DND-41 (cell line): ENCODE measurements around the gene RIMOC1.

Experiments used
- ATAC-seq: fragments of 200-7000 bp; cut with Tn5 transposase; 3 replicates; pipeline ENCODE4 v1.9.1; 2021; ENCODE audit warnings: low read depth; ENCODE audit not compliant: insufficient read depth
- DNase-seq: peaks from one replicate; pipeline ENCODE4 v3.0.0-alpha.2; 2020
- H2AFZ ChIP-seq: 2 replicates; pipeline ENCODE4 v1.6.0; 2012; ENCODE audit warnings: low read depth, low read length
- H3K27ac ChIP-seq: 2 replicates; pipeline ENCODE4 v1.5.1; 2012; ENCODE audit warnings: low read length, inconsistent platforms
- H3K27me3 ChIP-seq: fragments of 200-600 bp; sonication (generic); 2 replicates; pipeline ENCODE4 v1.6.0; 2012; ENCODE audit warnings: low read length, mild to moderate bottlenecking, inconsistent platforms; ENCODE audit not compliant: insufficient read depth, poor library complexity
- H3K36me3 ChIP-seq: 2 replicates; pipeline ENCODE4 v1.5.1; 2012; ENCODE audit warnings: low read length, inconsistent platforms; ENCODE audit not compliant: insufficient read depth
- H3K4me1 ChIP-seq: 2 replicates; pipeline ENCODE4 v1.5.1; 2012; ENCODE audit warnings: mild to moderate bottlenecking, low read length; ENCODE audit not compliant: insufficient read depth
- H3K4me2 ChIP-seq: 2 replicates; pipeline ENCODE4 v1.6.0; 2012; ENCODE audit warnings: mild to moderate bottlenecking, moderate library complexity, low read length, inconsistent platforms; ENCODE audit not compliant: insufficient read depth
- H3K4me3 ChIP-seq, 2 experiments: fragments of 200-600 bp in 1 of 2; shearing (Covaris generic) in 1 of 2; 2 replicates each; pipeline ENCODE4 v1.5.1; 2012 to 2016; ENCODE audit warnings: inconsistent platforms in 2 of 2, low read length in 2 of 2, mild to moderate bottlenecking in 2 of 2, low read depth in 1 of 2, moderate library complexity in 1 of 2
- H3K79me2 ChIP-seq: 2 replicates; pipeline ENCODE4 v1.6.0; 2012; ENCODE audit warnings: low read length, inconsistent platforms; ENCODE audit not compliant: insufficient read depth
- H3K9ac ChIP-seq: 2 replicates; pipeline ENCODE4 v1.6.0; 2012; ENCODE audit warnings: low read depth, mild to moderate bottlenecking, inconsistent platforms, low read length, moderate library complexity
- H3K9me3 ChIP-seq: 2 replicates; pipeline ENCODE4 v1.5.1; 2012; ENCODE audit warnings: low read length, moderate library complexity, mild to moderate bottlenecking, inconsistent platforms; ENCODE audit not compliant: insufficient read depth, severe bottlenecking
- H4K20me1 ChIP-seq: 2 replicates; pipeline ENCODE4 v1.6.0; 2012; ENCODE audit warnings: low read length; ENCODE audit not compliant: insufficient read depth
- CTCF ChIP-seq: IDR thresholded peaks from 2 replicates; pipeline ENCODE4 v1.5.1; 2012; ENCODE audit warnings: borderline replicate concordance, low read length, moderate library complexity, mild to moderate bottlenecking; ENCODE audit not compliant: poor library complexity, severe bottlenecking; ENCODE audit errors: extremely low read depth
- EZH2 ChIP-seq: IDR thresholded peaks from 3 replicates; pipeline ENCODE4 v1.6.1; 2012; ENCODE audit warnings: borderline replicate concordance, low read depth, mild to moderate bottlenecking, moderate library complexity, low read length, inconsistent platforms; ENCODE audit not compliant: severe bottlenecking

RIMOC1 gene

GRCh38 chr5:41869724-41870626 is 34.2 kb upstream of the RIMOC1 start, which contains the start of gene OXCT1:
Gene OXCT1 (minus strand): TSS chr5:41870425. CDS start chr5:41870358, 67 bp downstream.
- DNase-seq (peak; percentile 92), ATAC-seq (peak; percentile 89)
- H3K4me1 ChIP-seq, result peaks cover 39% of the 10 kb centered on the region
- H3K4me2 ChIP-seq, result peak within 1 kb of the TSS; percentile 91
- H3K9ac ChIP-seq, result peak within 1 kb of the TSS; percentile 75
- no peaks in the 10 kb centered on the region for H3K27me3 ChIP-seq
- H2AFZ ChIP-seq, result peak within 1 kb of the TSS; percentile 85
- no peak for TF ChIP-seq EZH2
- no peak for TF ChIP-seq CTCF
- peaks cover 11% of the 10 kb centered on the region; the same call in 1 of the 2 replicates for H4K20me1 ChIP-seq
- peak within 1 kb of the TSS; percentile 82 for H3K27ac ChIP-seq
- H3K79me2 ChIP-seq, result peaks cover 57% of the 10 kb centered on the region
- H3K36me3 ChIP-seq, result peaks cover 7% of the 10 kb centered on the region
- no peaks in the 10 kb centered on the region for H3K9me3 ChIP-seq
- peak within 1 kb of the TSS; percentile 42 to 71 for H3K4me3 ChIP-seq

GRCh38 chr5:41870627-41871048 is 33.5 kb upstream of the RIMOC1 start:
- TF ChIP-seq EZH2 (no peak), CTCF (no peak)
- Histone ChIP-seq H3K4me2 (peak overlapping the region; percentile 91), H2AFZ (peak overlapping the region; percentile 85), H3K9me3 (no peaks in the 10 kb centered on the region), H3K4me3 (peak overlapping the region; percentile 42 to 71; a peak in 3 of 4 replicates), H3K4me1 (peaks cover 39% of the 10 kb centered on the region), H3K36me3 (peaks cover 7% of the 10 kb centered on the region), H3K9ac (peak overlapping the region; percentile 75), H3K27ac (peak overlapping the region; percentile 82), H3K79me2 (peaks cover 51% of the 10 kb centered on the region), H4K20me1 (peaks cover 10% of the 10 kb centered on the region; the same call in 1 of the 2 replicates), H3K27me3 (no peaks in the 10 kb centered on the region)
- DNase-seq (no peak), ATAC-seq (no peak)

- Histone ChIP-seq H3K4me3 (no peak overlapping the region), H4K20me1 (peaks cover 5% of the 10 kb centered on the region; the same call in 1 of the 2 replicates), H3K4me2 (no peak overlapping the region), H3K36me3 (peaks cover 3% of the 10 kb centered on the region), H3K9ac (no peak overlapping the region), H3K27ac (no peak overlapping the region), H3K79me2 (peaks cover 39% of the 10 kb centered on the region), H3K27me3 (peaks cover 2% of the 10 kb centered on the region), H2AFZ (no peak overlapping the region), H3K9me3 (no peaks in the 10 kb centered on the region), H3K4me1 (peaks cover 32% of the 10 kb centered on the region)
- DNase-seq, result no peak
- ATAC-seq, result no peak
- TF ChIP-seq EZH2 (no peak), CTCF (no peak)
Observed at GRCh38 chr5:41871852-41872251, 32.3 kb upstream of the RIMOC1 start.
